A673 (cell line): ENCODE data around the gene CCDC85C. TPM values are rescaled to one million over a fixed set of nuclear protein-coding genes. Genes with fewer than 3 reads are reported as not detected.

Experiments
- BruUV-seq: library from RNA; stranded (reverse); fragments of 400-500 nt; replicated peaks from 2 replicates; lab custom pipeline; 2021; lab: Mats Ljungman, UMichigan
- CTCF ChIA-PET: fragments of 300-600 bp; sonication (Branson Sonifier 250); formaldehyde crosslinking; loops from one replicate; lab custom pipeline; 2022; ENCODE audit warnings: antibody characterized with exemption; lab: Charles Lee
- POLR2A ChIA-PET: fragments of 300-600 bp; sonication (Branson Sonifier 250); formaldehyde crosslinking; loops from one replicate; lab custom pipeline; 2022; ENCODE audit warnings: antibody characterized with exemption; ENCODE audit not compliant: low non-redundant PET; lab: Charles Lee
- DNase-seq: peaks from one replicate; pipeline ENCODE4 v3.0.0-alpha.2; 2015; ENCODE audit warnings: low spot score
- H3K27ac ChIP-seq: fragments of 200-600 bp; sonication (generic); 2 replicates; pipeline ENCODE4 v1.5.1; 2016; ENCODE audit warnings: mixed run types, low read depth, mild to moderate bottlenecking, mixed read lengths, antibody characterized with exemption, low read length; ENCODE audit not compliant: poor library complexity, severe bottlenecking
- H3K27me3 ChIP-seq: fragments of 200-600 bp; sonication (generic); replicated peaks from 2 replicates; pipeline ENCODE4 v1.6.1; 2017; ENCODE audit warnings: mixed run types, low read depth, mild to moderate bottlenecking, mixed read lengths, antibody characterized with exemption, low read length; ENCODE audit not compliant: insufficient read depth, poor library complexity
- H3K36me3 ChIP-seq: fragments of 200-600 bp; sonication (generic); 2 replicates; pipeline ENCODE4 v1.6.1; 2016; ENCODE audit warnings: mixed run types, mild to moderate bottlenecking, mixed read lengths, antibody characterized with exemption, low read length; ENCODE audit not compliant: insufficient read depth, poor library complexity, severe bottlenecking
- H3K4me1 ChIP-seq: fragments of 200-600 bp; sonication (generic); 2 replicates; pipeline ENCODE4 v1.6.1; 2017; ENCODE audit warnings: mixed run types, mild to moderate bottlenecking, mixed read lengths, antibody characterized with exemption, low read length; ENCODE audit not compliant: insufficient read depth, poor library complexity, severe bottlenecking
- H3K4me3 ChIP-seq: fragments of 200-600 bp; sonication (generic); 2 replicates; pipeline ENCODE4 v1.5.1; 2016; ENCODE audit warnings: low read depth, mixed run types, mild to moderate bottlenecking, mixed read lengths, low read length; ENCODE audit not compliant: poor library complexity, severe bottlenecking
- H3K9me3 ChIP-seq: fragments of 200-600 bp; sonication (generic); 2 replicates; pipeline ENCODE4 v1.6.1; 2016; ENCODE audit warnings: mixed run types, low read depth, mild to moderate bottlenecking, mixed read lengths, antibody characterized with exemption, low read length; ENCODE audit not compliant: poor library complexity, severe bottlenecking
- EZH2 ChIP-seq: fragments of 200-600 bp; sonication (generic); IDR thresholded peaks from 2 replicates; pipeline ENCODE4 v1.6.1; 2017; ENCODE audit warnings: borderline replicate concordance, low read depth, mild to moderate bottlenecking, mixed read lengths, antibody characterized with exemption, low read length; ENCODE audit not compliant: poor library complexity, severe bottlenecking
- intact Hi-C: fragments of 100-400 bp; cut with micrococcal nuclease; formaldehyde crosslinking; loops from one replicate; pipeline ENCODE4 v1.10.0; 2022; ENCODE audit not compliant: unreplicated experiment
- total RNA-seq: library from RNA; stranded (reverse); gene quantifications from 2 replicates; pipeline ENCODE4 v1.2.3, GENCODE V29; 2021
- TF ChIP-seq, protein P1 (sequence below): fragments of 300-800, 200-600 bp; sonication (generic); conservative IDR thresholded peaks from 2 replicates; pipeline ENCODE4 v1.5.1; 2017; ENCODE audit warnings: low read depth, mild to moderate bottlenecking, antibody characterized with exemption, low read length, moderate library complexity, mixed read lengths

Gene CCDC85C
- total RNA-seq, 1 experiment from 2014 or later, result 24.6 TPM

- H3K27me3 ChIP-seq, result no peaks in the 10 kb centered on the region
- POLR2A ChIA-PET, result no interaction called here
- CTCF ChIA-PET, result no interaction called here
- DNase-seq, result peak; percentile 5
- H3K9me3 ChIP-seq, result no peaks in the 10 kb centered on the region
- H3K4me1 ChIP-seq, result peaks cover 29% of the 10 kb centered on the region
- intact Hi-C loops, result no loop called here
- no peak overlapping the region for H3K27ac ChIP-seq
- H3K4me3 ChIP-seq, result no peak overlapping the region
- BruUV-seq, result no TSS peak
- H3K36me3 ChIP-seq, result peaks cover 4% of the 10 kb centered on the region
- no peak for TF ChIP-seq EZH2
- TF ChIP-seq, protein P1, sequence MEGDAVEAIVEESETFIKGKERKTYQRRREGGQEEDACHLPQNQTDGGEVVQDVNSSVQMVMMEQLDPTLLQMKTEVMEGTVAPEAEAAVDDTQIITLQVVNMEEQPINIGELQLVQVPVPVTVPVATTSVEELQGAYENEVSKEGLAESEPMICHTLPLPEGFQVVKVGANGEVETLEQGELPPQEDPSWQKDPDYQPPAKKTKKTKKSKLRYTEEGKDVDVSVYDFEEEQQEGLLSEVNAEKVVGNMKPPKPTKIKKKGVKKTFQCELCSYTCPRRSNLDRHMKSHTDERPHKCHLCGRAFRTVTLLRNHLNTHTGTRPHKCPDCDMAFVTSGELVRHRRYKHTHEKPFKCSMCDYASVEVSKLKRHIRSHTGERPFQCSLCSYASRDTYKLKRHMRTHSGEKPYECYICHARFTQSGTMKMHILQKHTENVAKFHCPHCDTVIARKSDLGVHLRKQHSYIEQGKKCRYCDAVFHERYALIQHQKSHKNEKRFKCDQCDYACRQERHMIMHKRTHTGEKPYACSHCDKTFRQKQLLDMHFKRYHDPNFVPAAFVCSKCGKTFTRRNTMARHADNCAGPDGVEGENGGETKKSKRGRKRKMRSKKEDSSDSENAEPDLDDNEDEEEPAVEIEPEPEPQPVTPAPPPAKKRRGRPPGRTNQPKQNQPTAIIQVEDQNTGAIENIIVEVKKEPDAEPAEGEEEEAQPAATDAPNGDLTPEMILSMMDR, result no peak
Observed at GRCh38 chr14:99468836-99469592, 135.0 kb downstream of the CCDC85C start.

- ChIA-PET POLR2A (no interaction called here), CTCF (no interaction called here)
- Histone ChIP-seq H3K36me3 (peaks cover 6% of the 10 kb centered on the region), H3K27me3 (no peaks in the 10 kb centered on the region), H3K27ac (no peak overlapping the region), H3K9me3 (no peaks in the 10 kb centered on the region), H3K4me1 (peaks cover 20% of the 10 kb centered on the region), H3K4me3 (no peak overlapping the region)
- no TSS peak for BruUV-seq
- intact Hi-C loops, result no loop called here
- DNase-seq, result no peak
- TF ChIP-seq EZH2, result no peak
Observed at GRCh38 chr14:99468081-99468480, 135.9 kb downstream of the CCDC85C start.

DNA sequence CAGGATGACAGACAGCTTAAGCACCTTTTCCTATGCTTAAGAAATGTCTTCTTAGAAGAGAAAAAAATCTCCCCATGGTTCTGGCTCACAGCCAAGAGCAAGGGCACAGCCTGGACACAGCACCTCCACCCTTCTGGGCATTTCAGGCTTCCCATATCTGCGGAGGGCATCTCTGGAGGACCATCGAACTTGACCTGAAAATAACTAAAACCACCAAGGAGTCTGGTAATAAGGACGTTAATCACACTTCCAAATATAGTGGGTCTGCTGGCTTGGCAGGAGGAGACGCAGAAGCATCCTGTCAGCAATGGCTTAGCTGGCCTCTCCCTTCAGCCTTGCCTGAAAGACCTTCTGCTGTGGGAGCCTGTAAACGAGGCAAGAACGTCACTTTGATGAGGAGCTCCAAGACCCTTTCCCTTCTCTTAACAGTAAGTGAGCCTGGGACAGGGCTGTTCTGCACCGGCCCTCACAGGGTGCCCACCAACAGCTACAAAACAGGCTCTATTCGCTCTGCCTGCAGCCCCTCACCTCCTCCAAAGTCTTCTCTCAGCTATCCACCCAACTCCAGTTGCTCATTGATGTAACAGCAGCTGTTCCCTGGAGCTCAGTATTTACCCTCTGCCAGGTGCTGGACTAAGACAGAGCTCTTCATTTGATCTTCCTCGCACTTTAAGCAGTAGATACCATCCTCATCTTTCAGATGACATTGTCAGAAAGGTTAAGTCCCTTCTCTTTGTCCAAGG, 136.5 kb downstream of the CCDC85C start:
- CTCF ChIA-PET, result no interaction called here
- POLR2A ChIA-PET, result no interaction called here
- no peak for TF ChIP-seq EZH2
- TF ChIP-seq, protein P1, result no peak
- Histone ChIP-seq H3K9me3 (no peaks in the 10 kb centered on the region), H3K4me3 (no peak overlapping the region), H3K27ac (no peak overlapping the region), H3K4me1 (peaks cover 20% of the 10 kb centered on the region), H3K36me3 (peaks cover 11% of the 10 kb centered on the region), H3K27me3 (no peaks in the 10 kb centered on the region)
- BruUV-seq, result no TSS peak
- peak; percentile 3 for DNase-seq
- intact Hi-C loops, result no loop called here
